OCI-LY3 (cell line): ENCODE results near the gene SCAF8.

Experiments
- H2AFZ ChIP-seq: fragments of 200-600, 300-600 bp; shearing (Covaris generic); 2 replicates; pipeline ENCODE4 v1.6.0; 2014; ENCODE audit warnings: antibody characterized with exemption, low read depth, low read length
- H3K27ac ChIP-seq: fragments of 200-600, 300-600 bp; sonication (generic); 2 replicates; pipeline ENCODE4 v1.5.1; 2014; ENCODE audit warnings: mild to moderate bottlenecking, low read length, moderate library complexity, mixed read lengths
- H3K27me3 ChIP-seq: fragments of 200-600, 300-600 bp; sonication (generic); 2 replicates; pipeline ENCODE4 v1.6.1; 2014; ENCODE audit warnings: low read depth, low read length, mixed read lengths
- H3K36me3 ChIP-seq: fragments of 200-600, 300-600 bp; sonication (generic); replicated peaks from 2 replicates; pipeline ENCODE3; 2014; ENCODE audit warnings: low read depth, low read length, mixed read lengths
- H3K4me1 ChIP-seq: fragments of 300-600, 200-600 bp; sonication (generic); 2 replicates; pipeline ENCODE4 v1.6.1; 2014; ENCODE audit warnings: low read length, mixed read lengths
- H3K4me2 ChIP-seq: fragments of 200-600, 300-600 bp; sonication (generic); 2 replicates; pipeline ENCODE4 v1.6.1; 2014; ENCODE audit warnings: low read length, mixed read lengths
- H3K4me3 ChIP-seq: fragments of 300-600, 200-600 bp; sonication (generic); 2 replicates; pipeline ENCODE4 v1.5.1; 2014; ENCODE audit warnings: antibody characterized with exemption, mild to moderate bottlenecking, low read length, moderate library complexity
- H3K79me2 ChIP-seq: fragments of 300-600, 200-600 bp; shearing (Covaris generic); 2 replicates; pipeline ENCODE4 v1.6.1; 2014; ENCODE audit warnings: mild to moderate bottlenecking, low read length, mixed read lengths
- H3K9ac ChIP-seq: fragments of 300-600, 200-600 bp; shearing (Covaris generic); 2 replicates; pipeline ENCODE4 v1.6.0; 2014; ENCODE audit warnings: mild to moderate bottlenecking, low read length, moderate library complexity
- H3K9me3 ChIP-seq: fragments of 200-600, 300-600 bp; shearing (Covaris generic); 2 replicates; pipeline ENCODE4 v1.6.1; 2014; ENCODE audit warnings: low read length, mixed read lengths; ENCODE audit not compliant: insufficient read depth
- H4K20me1 ChIP-seq: fragments of 200-600, 300-600 bp; sonication (generic); 2 replicates; pipeline ENCODE4 v1.6.1; 2016; ENCODE audit warnings: low read length, mixed read lengths; ENCODE audit not compliant: insufficient read depth
- EZH2phosphoT487 ChIP-seq: fragments of 200-600 bp; shearing (Covaris generic); IDR thresholded peaks from 2 replicates; pipeline ENCODE4 v1.6.1; 2018; ENCODE audit warnings: antibody characterized with exemption, mixed run types, low read depth
- TF ChIP-seq, protein P1 (sequence below): fragments of 200-600, 300-600 bp; sonication (generic); IDR thresholded peaks from 2 replicates; pipeline ENCODE4 v1.5.1; 2014; ENCODE audit warnings: antibody characterized with exemption, low read length, low read depth

Gene SCAF8

DNA sequence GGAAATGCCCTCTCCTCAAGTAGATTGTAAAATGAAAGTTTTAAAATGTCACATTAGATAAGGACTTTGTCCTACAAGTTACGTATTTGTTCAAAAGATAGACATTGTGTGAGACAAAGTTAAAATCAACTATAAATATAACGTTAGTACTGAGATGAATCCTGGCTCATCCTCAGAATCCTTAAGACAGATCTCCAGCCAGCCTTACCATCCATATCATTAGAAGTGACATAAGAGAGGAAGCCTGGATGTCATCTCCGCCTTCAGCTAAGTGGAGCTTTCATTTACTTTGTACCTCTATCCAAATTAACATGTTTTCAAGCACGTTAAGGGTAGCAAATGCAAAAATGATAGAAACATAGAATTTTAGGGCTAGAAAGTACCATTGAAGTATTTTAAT lies 59.1 kb downstream of the SCAF8 start:
- Histone ChIP-seq H3K9ac (no peak overlapping the region), H3K4me3 (no peak overlapping the region), H2AFZ (no peak overlapping the region), H3K9me3 (no peaks in the 10 kb centered on the region), H3K27me3 (no peaks in the 10 kb centered on the region), H3K4me2 (no peak overlapping the region), H4K20me1 (no peaks in the 10 kb centered on the region), H3K4me1 (no peaks in the 10 kb centered on the region), H3K27ac (no peak overlapping the region), H3K36me3 (peaks cover 4% of the 10 kb centered on the region), H3K79me2 (no peaks in the 10 kb centered on the region)
- TF ChIP-seq, protein P1, sequence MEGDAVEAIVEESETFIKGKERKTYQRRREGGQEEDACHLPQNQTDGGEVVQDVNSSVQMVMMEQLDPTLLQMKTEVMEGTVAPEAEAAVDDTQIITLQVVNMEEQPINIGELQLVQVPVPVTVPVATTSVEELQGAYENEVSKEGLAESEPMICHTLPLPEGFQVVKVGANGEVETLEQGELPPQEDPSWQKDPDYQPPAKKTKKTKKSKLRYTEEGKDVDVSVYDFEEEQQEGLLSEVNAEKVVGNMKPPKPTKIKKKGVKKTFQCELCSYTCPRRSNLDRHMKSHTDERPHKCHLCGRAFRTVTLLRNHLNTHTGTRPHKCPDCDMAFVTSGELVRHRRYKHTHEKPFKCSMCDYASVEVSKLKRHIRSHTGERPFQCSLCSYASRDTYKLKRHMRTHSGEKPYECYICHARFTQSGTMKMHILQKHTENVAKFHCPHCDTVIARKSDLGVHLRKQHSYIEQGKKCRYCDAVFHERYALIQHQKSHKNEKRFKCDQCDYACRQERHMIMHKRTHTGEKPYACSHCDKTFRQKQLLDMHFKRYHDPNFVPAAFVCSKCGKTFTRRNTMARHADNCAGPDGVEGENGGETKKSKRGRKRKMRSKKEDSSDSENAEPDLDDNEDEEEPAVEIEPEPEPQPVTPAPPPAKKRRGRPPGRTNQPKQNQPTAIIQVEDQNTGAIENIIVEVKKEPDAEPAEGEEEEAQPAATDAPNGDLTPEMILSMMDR = no peak
- TF ChIP-seq EZH2phosphoT487 = no peak

DNA sequence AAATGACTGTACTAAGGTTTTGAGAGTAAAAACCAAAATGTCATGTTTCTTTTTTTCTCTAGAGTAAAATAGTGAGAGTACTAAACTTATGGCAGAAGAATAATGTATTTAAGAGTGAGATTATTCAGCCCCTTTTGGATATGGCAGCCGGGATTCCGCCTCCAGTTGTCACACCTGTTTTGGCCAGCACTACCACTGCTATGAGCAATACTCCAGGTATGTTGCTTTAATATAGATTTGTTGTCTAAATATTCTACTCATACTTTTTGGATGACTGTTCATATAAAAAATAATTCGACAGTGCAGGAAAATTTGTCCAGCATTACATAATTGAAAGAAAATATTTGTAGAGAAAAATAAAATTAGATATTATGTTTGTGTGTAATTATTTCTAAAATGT lies 59.5 kb downstream of the SCAF8 start:
- no peak overlapping the region for H3K4me2 ChIP-seq
- TF ChIP-seq, protein P1 = no peak
- no peak for TF ChIP-seq EZH2phosphoT487
- no peaks in the 10 kb centered on the region for H3K27me3 ChIP-seq
- H3K36me3 ChIP-seq = peaks cover under 1% of the 10 kb centered on the region
- no peaks in the 10 kb centered on the region for H4K20me1 ChIP-seq
- no peak overlapping the region for H3K9ac ChIP-seq
- H3K9me3 ChIP-seq = no peaks in the 10 kb centered on the region
- H3K27ac ChIP-seq = no peak overlapping the region
- H2AFZ ChIP-seq = no peak overlapping the region
- no peaks in the 10 kb centered on the region for H3K79me2 ChIP-seq
- H3K4me3 ChIP-seq = no peak overlapping the region
- no peaks in the 10 kb centered on the region for H3K4me1 ChIP-seq

DNA sequence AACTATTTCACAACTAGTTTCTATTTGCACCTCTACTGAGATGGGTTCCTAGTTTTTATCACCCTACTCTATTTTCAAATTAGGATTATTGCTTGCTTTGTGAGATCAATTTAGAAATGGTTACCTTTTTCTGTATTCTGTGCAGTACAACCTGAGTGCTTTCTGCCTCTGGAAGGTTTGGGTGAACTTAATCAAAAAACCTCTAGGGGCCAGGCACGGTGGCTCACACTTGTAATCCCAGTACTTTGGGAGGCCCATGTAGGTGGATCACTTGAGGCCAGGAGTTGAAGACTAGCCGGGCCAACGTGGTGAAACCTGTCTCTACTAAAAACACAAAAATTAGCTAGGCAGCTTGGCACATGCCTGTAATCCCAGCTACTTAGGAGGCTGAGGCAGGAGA lies 63.3 kb downstream of the SCAF8 start:
- TF ChIP-seq EZH2phosphoT487 = no peak
- TF ChIP-seq, protein P1 = no peak
- no peak overlapping the region for H2AFZ ChIP-seq
- no peak overlapping the region for H3K4me2 ChIP-seq
- H3K9ac ChIP-seq = no peak overlapping the region
- H3K9me3 ChIP-seq = no peaks in the 10 kb centered on the region
- H3K27me3 ChIP-seq = no peaks in the 10 kb centered on the region
- H3K27ac ChIP-seq = no peak overlapping the region
- H3K36me3 ChIP-seq = no peaks in the 10 kb centered on the region
- no peak overlapping the region for H3K4me3 ChIP-seq
- no peaks in the 10 kb centered on the region for H3K4me1 ChIP-seq
- no peaks in the 10 kb centered on the region for H4K20me1 ChIP-seq
- no peaks in the 10 kb centered on the region for H3K79me2 ChIP-seq

DNA sequence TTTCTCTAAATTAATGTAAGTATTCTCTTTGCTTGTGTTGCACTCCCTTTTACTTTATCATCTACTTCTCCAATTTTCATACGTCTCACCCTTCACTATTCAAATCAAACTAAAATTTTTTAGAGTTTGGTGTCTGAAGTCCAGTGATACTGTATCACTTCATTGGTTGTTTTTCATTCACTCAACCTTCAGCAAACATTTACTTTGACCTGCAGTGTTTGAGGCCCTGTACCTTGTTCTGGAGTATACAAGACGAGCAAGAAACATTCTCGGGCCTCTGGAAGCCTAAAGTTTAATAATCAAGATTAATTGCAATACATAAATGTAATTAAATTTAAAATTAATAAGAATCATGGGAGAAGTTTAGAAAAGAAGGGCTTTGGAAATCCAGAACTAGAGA lies 64.6 kb downstream of the SCAF8 start:
- TF ChIP-seq, protein P1 = no peak
- TF ChIP-seq EZH2phosphoT487 = no peak
- no peaks in the 10 kb centered on the region for H3K27me3 ChIP-seq
- H3K4me1 ChIP-seq = no peaks in the 10 kb centered on the region
- no peaks in the 10 kb centered on the region for H4K20me1 ChIP-seq
- H3K27ac ChIP-seq = no peak overlapping the region
- H3K9me3 ChIP-seq = no peaks in the 10 kb centered on the region
- H3K9ac ChIP-seq = no peak overlapping the region
- H3K4me2 ChIP-seq = no peak overlapping the region
- H2AFZ ChIP-seq = no peak overlapping the region
- H3K79me2 ChIP-seq = no peaks in the 10 kb centered on the region
- H3K4me3 ChIP-seq = no peak overlapping the region
- H3K36me3 ChIP-seq = no peaks in the 10 kb centered on the region
